Right renal cortex interstitium (tissue), 3 donors: Measurements from ENCODE around the gene STAB1. TPM values are rescaled to one million over a fixed set of nuclear protein-coding genes. Genes with fewer than 3 reads are reported as not detected.

Experiments used
- DNase-seq, 3 donors: peaks; one replicate each; pipeline ENCODE4 v3.0.0-alpha.2; 2013; ENCODE audit warnings: low read depth in 3 of 3, low spot score in 2 of 3
- polyA plus RNA-seq, 3 donors: library from polyadenylated mRNA; unstranded; fragments of 120-200 nt; gene quantifications; one replicate each; pipeline ENCODE4 v1.2.1, GENCODE V29; 2013; ENCODE audit not compliant: insufficient read length in 3 of 3

STAB1 gene
- polyA plus RNA-seq, 3 donors: 30.5 to 34.8 (median 34.8) TPM

DNA sequence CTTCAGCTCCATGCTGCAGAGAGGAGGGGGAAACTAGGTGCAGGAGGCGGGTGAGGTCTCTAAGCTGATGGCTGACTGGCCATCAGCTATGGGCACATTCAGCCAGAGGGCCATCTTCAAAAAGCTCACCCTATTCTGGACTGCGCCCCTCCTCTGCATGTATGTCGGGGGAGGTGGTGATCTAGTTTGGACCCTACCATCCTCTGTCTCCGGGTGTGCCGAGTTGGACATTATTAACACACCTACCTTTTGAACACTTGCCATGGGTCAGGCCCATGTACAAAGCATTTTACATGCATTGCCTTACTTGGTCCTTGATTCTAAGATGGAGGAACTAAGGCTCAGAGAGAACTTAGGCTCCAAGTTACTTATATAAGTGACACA lies 38.3 kb upstream of the STAB1 start:
- DNase-seq: no peak

DNA sequence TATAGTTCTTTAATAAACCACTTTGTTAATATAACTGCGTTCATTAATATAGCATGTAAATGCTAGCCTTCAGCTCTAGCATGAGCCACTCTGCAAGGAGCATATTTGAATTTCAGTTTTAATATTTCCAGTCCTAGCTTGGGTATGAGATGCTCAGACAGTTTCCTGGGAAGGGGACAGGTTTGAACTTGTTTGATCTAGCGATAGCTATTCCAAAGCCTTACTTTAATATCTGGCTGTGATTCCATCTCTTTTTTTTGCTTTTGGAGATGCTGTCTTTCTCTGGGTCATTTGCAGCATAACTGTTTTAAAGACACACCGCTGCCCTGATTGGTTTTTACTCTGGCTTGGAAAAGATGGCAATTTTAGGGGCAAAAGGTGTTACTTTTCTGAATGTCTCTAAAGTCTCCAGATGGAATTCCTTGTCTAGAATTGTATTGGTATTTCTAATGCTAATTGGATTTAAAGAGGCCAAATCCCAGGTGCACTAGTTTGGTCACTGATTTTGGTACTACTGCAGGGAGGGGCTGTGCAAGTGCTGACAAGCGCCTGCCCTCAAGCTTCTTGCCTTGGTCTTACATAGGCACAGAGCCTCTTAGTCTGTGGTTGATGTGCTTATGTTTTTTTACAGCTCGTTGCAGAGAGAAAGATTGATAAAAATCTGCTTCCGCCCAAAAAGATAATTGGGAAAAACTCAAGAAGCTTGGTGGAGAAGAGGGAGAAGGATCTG lies 36.9 kb upstream of the STAB1 start:
- DNase-seq: no peak

DNA sequence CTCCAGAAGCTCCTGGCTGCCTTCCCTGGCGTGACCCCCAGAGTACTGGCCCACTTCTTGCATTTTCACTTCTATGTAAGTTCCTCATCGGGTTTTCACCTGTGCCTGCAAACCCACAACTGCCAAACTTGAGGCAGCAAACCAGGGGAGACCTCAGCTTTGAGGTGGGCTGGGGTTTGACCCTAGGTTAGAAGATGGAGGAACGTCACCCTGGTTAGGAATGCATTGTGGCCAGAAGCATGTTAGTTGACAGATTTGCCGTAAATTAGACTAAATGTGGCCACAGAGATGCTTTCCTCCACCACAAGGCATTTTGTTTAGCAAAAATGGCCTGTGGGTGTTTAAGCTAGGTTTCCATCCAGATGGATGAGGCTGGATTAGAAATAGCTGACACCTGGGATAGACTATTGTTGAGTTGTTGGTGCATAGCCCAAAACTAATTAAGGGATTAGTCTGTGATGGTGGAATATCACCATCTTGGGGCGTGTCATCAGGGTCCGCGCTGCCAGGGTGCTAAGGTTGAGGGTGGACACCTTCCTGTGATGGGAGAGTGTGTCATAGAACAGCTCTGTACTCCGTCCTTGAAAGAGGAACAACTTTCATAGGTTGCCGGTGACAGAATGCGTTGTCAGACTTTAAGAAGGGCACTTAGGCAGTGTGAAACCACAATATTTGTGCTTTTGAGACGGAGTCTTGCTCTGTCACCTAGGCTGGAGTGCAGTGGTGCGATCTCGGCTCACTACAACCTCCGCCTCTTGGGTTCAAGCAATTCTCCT lies 36.2 kb upstream of the STAB1 start:
- DNase-seq: no peak

DNA sequence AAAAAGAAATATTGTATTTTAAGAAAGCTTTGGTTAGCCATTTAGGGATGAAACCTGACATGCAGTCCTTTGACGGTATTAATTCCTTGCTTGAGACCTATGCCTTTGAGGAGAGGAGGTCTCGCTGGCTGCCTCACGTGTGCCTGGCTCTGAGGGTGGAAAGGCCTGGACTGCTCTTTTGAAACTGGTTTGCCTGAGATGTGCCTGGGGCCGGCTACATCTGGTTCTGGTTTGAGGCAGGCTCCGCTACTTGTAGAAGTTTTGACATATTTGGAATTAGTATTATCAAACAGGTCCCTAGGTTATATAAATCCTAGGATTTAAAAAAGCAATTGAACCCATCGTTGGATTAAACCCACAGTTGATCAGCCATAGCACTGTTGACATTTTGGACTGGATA lies 33.3 kb upstream of the STAB1 start:
- DNase-seq: no peak

DNA sequence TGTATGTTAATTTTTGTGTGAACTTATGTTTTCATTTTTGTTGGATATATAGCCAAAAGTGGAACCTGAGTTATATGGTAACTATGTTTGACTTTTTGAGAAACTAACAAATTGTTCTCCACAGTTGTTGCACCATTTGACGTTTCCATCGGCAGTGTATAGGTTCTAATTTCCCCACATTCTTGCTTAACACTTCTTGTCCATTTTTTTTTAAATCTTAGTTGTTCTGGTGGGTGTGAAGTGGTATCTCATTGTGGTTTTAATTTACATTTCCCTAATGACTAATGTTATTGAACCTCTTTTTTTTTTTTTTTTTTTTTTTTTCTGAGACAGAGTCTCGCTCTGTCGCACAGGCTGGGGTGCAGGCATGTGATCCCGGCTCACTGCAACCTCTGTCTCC lies 31.7 kb upstream of the STAB1 start:
- no peak for DNase-seq

DNA sequence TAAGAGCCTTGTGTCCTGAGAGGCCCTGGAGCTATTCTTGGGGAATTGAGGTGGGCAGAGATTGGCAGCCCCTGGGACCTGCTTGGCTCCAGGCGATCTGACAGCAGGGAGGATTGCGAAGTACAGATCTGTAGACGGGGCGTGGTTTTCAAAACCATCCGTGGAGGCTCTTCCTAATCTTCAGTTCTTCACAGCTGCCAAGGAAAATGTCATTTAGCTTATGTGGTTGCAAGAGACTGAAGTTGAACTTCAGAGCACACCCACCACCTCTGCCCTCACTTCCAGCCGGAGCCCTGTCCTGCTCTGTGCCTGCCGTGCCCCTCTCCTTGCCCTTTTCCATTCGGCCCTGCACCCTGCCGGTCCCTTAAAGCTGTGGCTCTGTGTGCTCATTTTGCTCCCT lies 26.8 kb upstream of the STAB1 start:
- DNase-seq: no peak

DNA sequence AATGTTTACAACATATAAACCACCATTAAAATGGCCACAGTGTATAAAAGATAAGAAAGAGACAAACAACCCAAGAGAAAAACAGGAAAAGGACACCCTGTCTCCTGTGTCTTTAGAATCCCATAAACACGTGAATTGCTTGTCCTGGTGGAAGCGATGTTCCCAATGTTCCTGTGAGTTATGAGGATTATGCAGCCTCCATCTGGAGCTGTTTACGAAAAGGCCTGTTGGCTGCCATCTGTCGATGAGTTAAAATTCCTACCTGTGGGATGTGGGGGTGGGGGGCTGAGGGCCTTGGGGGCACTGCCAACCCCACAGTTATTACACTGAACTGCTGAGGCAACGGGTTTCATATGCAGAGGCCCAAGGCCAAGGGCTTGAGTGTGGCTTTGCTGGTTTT lies 26.1 kb upstream of the STAB1 start:
- no peak for DNase-seq

DNA sequence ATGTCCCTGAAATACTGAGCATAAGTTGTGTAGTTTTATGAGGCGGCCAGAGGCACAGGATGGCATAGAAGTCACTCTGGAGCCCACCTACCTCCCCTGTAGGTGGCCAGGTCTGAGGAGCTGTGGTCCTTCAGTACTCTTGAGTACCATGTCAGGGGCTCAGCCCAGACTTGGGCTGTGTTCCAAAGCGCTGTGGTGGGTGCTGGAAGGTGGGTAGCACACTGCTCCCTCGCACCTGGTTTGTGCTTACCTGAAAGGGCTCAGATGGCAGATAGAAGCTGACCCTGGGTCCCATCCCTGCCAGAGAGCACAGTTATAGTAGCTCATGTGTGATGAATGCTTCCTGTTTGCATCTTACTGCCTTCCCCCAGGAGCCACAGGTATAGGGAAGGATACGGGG lies 24.2 kb upstream of the STAB1 start:
- no peak for DNase-seq

DNA sequence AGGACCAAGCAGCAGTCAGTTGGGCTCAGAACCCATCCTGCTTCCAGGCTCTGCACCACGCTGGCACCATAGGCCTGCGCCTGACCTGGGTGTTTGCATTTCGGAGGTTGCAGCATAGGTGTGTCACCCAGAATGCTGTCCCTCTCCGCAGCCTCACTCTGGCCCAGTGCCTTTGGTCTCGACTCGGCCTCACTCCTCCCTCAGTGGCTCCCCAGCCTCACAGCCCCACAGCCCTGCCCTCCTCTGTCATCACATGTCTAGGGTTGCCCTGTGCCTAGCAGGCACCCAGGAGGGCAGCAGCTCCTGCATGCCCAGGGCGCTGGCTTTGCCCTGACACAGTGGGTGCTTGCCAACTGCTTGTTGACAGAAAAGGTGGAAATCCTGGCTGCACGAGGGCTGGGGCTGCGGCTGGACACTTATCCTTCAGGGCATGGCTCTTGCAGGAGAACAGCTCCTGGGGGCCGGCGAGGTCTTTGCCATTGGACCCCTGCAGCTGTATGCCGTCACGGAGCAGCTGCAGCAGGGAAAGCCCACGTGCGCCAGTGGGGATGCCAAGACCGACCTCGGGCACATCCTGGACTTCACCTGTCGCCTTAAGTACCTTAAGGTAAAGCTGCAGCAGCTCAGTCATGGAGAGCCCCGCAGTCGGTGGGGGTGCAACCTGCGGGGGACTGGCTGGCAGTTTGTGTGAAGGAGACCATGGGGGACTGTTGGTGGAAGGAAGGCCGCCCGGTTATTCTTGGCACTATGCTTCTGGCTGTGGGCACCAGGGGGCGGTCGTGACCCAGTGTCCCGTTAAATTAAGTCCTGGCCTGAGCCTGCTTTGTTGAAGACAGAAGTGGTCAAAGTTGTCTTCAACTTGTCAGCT lies 23.5 kb upstream of the STAB1 start:
- DNase-seq: no peak

DNA sequence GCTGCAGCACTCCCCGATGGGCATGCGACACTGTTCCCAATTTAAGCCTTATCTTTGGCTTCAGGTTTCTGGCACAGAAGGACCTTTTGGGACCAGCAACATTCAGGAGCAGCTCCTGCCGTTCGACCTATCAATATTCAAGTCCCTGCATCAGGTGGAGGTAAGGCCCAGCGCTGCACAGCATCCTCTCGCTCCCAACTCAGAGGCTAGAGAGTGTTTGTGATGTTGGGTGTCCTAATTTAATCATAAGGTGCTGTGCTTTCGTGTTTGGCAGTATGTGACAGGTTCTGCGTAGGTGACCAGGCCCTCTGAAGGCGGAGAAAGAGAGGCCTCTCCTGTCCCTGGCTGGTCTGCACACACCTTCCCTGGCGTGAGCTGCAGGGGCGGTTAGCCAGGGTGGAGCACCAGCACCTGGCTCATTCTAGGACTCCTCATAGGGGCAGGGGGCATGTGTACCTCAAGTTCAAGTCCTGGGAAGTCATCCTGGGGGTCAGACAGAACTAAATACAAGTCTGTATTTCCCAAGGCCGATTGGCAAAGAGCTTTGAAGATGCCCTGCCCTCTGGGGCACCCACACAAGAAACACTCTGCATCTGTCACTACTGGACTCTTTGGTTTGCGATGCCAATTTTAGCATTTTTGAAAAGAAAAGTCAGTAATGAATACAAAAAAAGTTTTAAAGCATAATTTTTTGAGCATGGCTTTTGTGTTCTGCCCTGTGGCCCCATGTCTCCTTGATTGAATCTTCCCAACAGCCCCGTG lies 22.7 kb upstream of the STAB1 start:
- DNase-seq: no peak

DNA sequence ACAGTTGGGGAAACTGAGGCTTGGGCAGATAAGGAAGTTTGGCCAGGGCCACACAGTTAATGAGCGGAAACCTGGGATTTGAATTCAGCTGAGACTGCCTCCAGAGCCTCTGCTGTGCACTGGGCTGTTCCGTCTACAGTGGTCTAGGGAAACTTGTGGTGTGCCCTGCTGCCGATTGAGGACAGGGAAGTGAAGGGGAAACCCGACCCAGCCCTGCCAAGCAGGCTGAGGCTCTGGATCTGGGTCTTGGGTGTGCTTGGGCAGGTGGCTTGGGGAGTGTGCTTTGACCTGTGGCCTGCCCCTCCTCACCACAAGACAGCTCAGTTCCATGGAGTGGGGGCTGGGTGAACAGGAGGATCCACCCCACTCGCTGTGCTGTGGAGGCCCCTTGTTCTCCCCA lies 22.1 kb upstream of the STAB1 start:
- no peak for DNase-seq

DNA sequence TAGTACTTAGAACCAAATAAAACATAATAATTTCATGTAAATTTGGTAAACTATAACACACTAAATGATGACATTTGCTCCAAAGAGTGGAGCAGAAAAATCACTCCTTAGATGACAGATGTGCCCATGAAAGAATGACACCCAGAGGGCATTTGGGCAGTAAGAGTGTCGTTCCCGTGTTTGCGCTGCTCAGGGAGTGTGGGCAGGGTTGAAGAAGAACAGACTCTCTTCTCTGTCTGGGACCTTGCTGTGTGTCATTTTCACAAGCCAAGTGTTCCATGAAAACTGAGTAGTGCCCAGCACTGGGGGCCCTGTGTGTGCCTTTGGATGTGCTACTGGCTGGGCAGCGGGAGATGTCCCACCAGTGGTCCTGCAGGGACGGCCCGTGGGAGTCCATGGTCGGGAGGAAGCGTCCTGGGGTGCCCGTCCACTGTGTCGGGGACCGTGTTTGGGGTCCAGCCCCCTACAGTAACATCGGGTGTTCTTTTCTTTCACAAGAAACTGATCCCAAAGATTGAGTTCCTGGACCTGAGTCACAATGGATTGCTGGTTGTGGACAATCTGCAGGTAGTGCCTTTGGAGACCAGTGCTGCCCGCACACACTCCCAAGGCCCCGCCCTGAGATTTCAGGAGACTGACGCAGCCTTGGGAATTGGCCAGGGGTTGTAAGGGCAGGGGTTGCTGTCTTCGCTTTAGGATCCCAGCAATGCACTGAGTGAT lies 17.9 kb upstream of the STAB1 start:
- no peak for DNase-seq

DNA sequence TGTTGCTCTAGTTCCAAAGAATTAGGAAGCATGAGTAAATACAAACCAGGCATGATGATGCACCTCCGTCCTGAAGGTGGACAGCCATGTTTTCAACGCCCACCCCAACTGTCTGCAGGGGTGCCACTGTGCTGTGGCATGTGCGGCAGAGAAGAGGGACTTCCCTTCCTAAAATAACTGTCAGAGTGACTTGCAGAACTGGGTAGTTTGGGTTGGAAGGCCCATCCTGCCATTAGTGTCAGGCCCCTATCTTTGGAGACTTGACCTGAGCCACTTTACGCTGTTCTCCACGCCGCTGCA lies 17.4 kb upstream of the STAB1 start:
- no peak for DNase-seq

DNA sequence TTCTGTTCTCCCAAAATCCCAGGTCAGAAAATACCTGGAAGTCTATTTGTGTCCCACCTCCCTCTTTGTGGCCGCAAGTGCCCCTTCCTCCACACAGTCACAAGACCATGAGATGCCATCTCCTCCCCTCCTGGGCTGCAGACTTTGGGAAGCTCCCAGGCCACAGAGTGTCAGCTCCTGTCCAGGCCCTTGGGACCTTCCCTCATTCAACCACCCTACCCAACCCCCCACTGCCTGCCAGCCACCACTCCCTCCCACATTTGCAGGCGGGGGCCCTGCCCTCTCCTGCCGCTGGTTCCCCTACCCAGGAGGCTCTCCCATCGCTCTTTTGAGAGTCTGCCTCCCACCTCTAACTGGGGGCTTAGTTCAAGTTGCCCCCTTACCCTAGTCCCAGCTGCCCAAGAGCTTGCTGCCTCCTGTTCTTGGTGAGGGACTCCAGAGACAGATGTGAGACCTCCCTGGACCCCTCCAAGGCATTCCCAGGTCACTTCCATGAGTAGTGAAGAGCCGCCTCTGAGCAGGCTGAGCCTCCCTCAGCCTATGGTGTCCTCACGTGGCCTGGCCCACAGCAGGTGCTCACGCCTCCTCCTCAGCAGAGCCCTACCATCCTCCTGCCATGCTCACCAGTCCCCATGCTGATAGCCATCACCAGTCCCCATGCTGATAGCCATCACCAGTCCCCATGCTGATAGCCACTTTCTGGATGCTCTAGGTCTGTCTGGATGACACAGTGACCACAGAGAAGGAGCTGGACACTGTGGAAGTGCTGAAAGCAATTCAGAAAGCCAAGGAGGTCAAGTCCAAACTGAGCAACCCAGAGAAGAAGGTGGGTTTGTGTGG lies 15.9 kb upstream of the STAB1 start:
- DNase-seq: no peak

DNA sequence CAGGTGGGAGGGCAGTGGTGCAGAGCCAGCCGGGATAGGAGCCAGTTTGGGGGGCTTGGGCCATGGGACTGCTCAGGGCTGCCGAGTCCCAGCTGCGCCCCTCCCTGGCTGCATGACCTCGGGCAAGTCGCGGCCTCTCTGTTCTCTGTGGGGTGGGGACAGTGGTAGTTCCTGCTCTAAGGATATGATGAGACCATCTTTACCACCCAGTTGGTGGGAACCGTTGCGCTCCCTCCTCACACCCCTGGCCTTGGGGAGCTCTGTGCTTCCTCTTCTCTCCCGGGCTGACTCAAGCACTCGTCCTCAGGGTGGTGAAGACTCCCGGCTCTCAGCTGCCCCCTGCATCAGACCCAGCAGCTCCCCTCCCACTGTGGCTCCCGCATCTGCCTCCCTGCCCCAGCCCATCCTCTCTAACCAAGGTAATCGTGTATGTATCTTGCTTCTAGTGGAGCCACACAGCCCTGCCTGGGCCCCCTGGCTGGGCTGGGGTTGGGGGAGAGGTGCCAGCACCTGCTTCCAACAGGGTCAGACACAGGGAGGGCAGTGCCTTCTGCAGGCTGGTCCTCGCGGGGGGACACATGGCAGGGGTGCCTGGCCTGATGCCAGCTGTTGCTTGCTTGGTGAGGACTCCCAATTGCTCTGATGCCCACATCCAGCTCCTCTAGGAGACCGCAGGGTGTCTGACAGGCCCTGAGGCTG lies 15.1 kb upstream of the STAB1 start:
- no peak for DNase-seq

DNA sequence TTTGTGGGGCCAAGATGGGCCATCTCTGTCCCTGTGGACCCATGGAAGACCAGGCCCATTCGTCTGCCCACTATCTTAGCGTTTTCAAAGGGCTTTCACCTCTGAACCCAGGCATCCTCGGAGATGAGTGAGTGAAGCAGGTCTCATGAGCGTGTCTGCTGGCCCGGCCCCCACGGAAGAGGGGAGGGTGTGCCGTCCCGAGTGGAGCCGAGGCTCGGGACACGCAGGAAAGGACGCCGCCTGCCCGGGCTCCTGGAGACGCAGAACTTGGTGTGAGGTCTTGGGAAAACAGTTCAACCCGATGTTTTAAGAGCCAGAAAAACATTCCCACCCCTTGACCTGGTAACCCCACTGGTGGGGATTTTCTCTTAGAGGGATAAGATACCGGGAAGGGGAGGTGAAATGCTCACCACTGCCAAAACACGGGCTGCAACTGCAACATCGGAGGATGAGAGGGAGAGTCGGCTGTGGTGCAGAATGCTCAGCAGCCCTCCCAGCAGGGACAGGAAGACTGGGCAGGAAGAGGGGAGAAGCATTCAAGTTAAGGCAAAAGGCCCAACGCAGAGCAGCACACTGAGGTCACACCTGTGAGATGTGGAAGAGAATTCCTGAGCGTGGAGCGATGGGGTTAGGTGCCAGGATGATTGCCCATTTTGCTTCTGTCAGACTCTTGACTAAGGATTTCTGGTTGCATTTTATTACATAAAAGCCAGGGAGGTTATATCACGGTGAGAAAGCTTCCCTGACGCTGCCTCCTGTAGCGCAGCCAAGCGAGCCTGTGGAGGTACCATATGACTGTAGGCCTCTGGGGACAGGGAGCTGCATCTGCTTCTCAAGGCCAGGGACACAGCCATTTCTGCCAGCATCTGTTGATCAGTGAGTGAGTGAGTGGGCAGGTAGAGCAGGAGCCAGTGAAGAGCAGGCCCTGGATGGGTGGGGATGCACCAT lies 14.1 kb upstream of the STAB1 start:
- no peak for DNase-seq

DNA sequence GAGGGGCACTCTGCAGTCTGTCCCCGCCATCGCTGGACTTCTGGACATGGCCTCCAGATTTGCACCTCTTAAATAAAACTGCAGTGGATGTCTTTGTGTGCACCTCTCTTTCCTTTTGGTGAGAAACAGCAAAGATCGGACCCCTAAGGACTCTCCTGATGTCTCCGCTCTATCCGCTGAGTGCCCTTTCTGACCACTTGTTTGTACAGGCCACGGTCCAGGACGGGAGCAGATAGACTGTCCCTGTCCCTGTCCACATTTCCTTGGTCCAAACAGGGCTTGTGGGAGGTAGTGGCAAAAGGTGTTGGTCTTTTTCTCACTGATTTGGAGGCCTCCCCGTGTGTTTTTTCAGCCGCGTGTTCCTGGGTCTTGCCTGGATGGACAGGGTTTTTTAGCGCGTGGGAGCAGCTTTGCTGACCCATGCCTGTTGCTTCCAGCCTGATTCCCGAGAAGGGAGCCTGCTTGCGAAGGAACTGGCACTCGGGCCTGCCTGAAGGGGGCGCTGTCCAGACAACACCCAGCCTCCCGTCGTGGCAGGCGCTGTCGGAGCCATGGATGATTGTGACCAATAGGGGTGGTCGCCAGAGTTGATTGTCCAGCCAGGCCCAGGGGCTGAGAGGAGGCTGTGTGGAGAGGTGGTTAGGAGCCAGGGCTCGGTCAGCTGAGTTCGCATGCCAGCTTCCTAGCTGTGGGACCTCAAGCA lies 13.2 kb upstream of the STAB1 start:
- no peak for DNase-seq
